ENCODE data around the gene AGAP1. TPM values are rescaled to one million over a fixed set of nuclear protein-coding genes. Genes with fewer than 3 reads are reported as not detected.

Gene AGAP1
- total RNA-seq, 4 donors from 2014 or later: 5.3 to 30.6 (median 19.2) TPM

DNA sequence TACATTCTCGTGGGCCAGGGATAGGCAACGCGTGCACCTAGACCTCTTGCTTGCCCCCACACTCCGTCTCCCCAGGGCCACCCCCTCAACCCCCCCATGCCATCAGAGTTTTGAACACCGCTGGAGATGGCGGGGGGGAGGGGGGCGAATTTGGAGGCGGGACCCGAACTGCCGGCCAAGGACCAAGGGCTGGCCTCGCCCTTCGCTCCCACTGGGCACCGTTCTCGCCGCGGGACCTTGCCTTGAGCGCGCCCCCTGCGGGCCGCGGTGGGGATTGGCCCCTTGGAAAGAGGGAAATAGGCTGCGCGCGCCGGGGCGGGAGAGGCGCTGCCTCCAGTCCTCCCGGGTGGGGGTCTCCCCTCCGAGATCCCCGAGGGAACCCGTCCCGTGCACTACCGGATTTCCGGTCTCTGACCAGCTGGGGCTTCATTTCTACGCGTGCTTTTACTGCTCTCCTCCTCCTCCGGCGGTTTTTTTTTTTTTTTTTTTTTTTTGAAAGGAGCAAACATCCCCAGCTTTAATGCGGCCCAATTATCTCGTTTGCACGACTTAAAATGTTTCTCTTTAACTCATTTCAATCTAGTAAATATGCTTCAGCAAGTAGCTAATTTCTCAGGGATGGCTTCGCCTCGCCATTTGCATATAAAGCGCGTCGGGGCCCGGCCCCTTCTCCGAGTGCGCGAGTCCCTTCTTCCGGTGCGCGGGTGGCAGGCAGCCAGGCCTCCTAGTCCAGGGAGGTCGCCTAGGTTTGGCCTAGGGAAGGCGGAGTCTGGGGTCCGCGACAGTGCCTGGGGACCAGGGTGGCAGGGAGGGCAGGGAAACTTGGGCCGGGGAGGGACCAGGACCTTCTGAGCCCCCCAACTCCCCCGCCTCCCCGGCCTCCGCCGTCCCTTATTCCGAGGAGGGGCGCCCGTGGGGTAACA lies 684.4 kb downstream of the AGAP1 start:
- intact Hi-C loops (cut with DNase I; ENCODE audit: low total_unique reads): loop anchor here (10.0 kb wide), 1 partner anchor 403 kb away; no protein-coding TSS in a partner anchor
- H3K9me3 ChIP-seq: no peaks in the 10 kb centered on the region
- peaks cover 23 to 85% of the 10 kb centered on the region in 2 donors for H3K27me3 ChIP-seq
- H3K27ac ChIP-seq: no peak overlapping the region
- no peak for DNase-seq
- TF ChIP-seq CTCF (IDR thresholded peaks at IDR 0.05) (peak; percentile 35 to 55 (median 44)), POLR2A (IDR thresholded peaks at IDR 0.05) (no peak)
- H3K4me3 ChIP-seq: no peak overlapping the region
- no peaks in the 10 kb centered on the region for H3K36me3 ChIP-seq
- H3K4me1 ChIP-seq: peaks cover 0 to 4% of the 10 kb centered on the region in 2 donors

- H3K4me1 ChIP-seq: peaks cover 0 to 4% of the 10 kb centered on the region in 2 donors
- peaks cover 20 to 79% of the 10 kb centered on the region in 2 donors for H3K27me3 ChIP-seq
- TF ChIP-seq POLR2A (IDR thresholded peaks at IDR 0.05): no peak
- TF ChIP-seq CTCF (IDR thresholded peaks at IDR 0.05): no peak
- no peak overlapping the region for H3K4me3 ChIP-seq
- intact Hi-C loops (cut with DNase I; ENCODE audit: low total_unique reads): loop anchor here (10.0 kb wide), 1 partner anchor 404 kb away; no protein-coding TSS in a partner anchor
- no peak overlapping the region for H3K27ac ChIP-seq
- H3K9me3 ChIP-seq: no peaks in the 10 kb centered on the region
- H3K36me3 ChIP-seq: no peaks in the 10 kb centered on the region
- DNase-seq: no peak
These were observed 685.0 kb downstream of the AGAP1 start for GRCh38 chr2:236178890-236179235.

- DNase-seq: no peak
- H3K4me3 ChIP-seq: no peak overlapping the region
These were observed 685.6 kb downstream of the AGAP1 start for GRCh38 chr2:236179236-236180075.

DNA sequence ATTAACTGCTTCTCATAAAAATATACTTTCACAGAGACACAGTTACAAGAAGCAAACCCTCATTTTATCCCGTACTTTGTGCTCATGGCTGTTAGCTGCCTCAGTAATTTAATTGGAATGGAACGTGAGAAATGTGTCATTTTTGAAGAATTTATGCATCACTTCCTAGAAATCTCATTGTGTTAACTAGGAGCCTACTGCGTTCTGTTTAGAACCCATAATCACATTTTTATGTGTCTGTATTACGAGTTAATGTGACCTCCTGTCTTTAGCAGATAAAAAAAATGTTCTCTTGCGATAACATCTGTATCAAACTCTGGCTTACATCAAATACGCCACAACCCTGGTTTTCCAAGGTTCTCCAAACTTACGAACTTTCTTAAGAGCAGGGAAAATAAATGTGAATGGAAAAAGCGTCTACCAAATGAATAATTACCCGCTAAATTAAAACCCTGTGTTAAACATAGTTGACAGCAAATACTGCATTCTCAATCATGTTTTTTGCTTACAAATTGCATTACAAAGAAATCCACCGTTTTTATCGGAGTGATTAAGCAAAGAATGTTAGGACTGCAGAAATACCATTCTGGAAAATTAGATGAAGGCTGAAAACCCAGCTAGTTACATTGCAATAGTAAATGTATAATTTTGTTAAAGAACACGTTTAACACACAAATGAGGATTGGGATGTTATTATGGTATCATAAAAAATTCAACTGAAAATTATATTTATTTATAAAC lies 686.4 kb downstream of the AGAP1 start:
- H3K36me3 ChIP-seq: no peaks in the 10 kb centered on the region
- peaks cover 20 to 67% of the 10 kb centered on the region in 2 donors for H3K27me3 ChIP-seq
- peaks cover 0 to 4% of the 10 kb centered on the region in 2 donors for H3K4me1 ChIP-seq
- no peaks in the 10 kb centered on the region for H3K9me3 ChIP-seq
- DNase-seq: no peak
- no peak overlapping the region for H3K4me3 ChIP-seq
- no peak overlapping the region for H3K27ac ChIP-seq
- TF ChIP-seq CTCF (IDR thresholded peaks at IDR 0.05) (no peak), POLR2A (IDR thresholded peaks at IDR 0.05) (no peak)
- intact Hi-C loops (cut with DNase I; ENCODE audit: low total_unique reads): no loop called here

More at GRCh38 chr2:236179236-236180075, 685.6 kb downstream of the AGAP1 start:
- intact Hi-C loops (cut with DNase I; ENCODE audit: low total_unique reads): loop anchor here (10.0 kb wide), 1 partner anchor 405 kb away; no protein-coding TSS in a partner anchor
- Histone ChIP-seq H3K36me3 (no peaks in the 10 kb centered on the region), H3K9me3 (no peaks in the 10 kb centered on the region), H3K27me3 (peaks cover 20 to 74% of the 10 kb centered on the region in 2 donors), H3K4me1 (peaks cover 0 to 4% of the 10 kb centered on the region in 2 donors), H3K27ac (no peak overlapping the region)
- no peak for TF ChIP-seq CTCF (IDR thresholded peaks at IDR 0.05)
- TF ChIP-seq POLR2A (IDR thresholded peaks at IDR 0.05): no peak

Measured in uterus (tissue), 4 donors.